Stromal cell of bone marrow (primary cell): ENCODE results near the gene TENT4A.

Source experiments
- DNase-seq: peaks from one replicate; pipeline ENCODE4 v3.0.0-alpha.2; 2012; ENCODE audit warnings: low read depth

The TENT4A gene

DNA sequence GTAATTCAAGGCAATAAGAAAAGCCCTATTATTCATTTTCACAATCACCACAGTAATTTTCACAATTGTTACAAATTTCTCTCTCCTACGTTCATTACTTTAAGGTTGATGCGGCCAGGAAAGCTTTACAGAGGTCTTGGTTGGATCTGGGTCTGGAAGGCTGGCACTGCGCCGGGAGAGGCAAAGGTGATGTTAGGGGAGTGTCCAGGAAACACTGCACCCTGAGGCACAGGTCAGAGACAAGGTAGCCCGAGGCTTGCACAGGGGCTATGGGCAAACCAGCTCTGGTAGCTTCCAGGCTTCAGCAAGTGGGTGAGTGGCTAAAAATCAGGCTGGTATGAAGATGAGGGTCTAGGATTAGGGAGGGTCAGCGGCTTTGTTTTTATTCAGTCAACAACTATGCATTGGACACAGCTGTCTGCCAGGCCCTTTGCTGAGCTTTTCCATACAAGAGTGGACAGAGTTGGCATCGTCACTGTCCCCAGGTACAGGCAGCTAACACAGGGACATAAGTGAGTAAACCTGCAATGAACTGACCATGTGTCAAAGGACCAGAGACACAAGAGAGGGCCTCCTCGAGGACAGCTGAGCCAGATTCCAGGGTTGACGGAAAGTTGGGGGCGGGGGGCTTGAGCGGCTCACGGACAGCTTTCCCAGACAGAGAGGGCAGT lies 12.4 kb upstream of the TENT4A start:
- no peak for DNase-seq

DNA sequence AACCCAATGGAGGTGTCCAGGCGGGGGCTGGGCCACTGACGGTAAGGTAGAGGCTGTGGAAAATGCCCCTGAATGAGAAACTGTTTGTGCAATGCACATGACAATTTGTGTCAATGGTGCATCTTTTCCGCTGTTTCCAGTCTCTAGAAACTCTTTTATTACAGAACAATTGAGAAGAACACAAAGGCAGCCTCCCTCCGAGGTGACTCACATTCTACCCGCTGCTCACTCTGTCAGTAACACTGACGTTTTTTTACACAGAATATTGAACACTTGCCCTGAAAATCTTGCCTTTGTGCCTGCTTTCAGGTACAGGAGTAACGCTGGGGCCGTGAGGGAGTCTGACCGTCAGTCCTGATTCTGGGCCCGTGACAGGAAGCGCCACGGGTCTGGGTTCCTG lies 11.7 kb upstream of the TENT4A start:
- DNase-seq: no peak

DNA sequence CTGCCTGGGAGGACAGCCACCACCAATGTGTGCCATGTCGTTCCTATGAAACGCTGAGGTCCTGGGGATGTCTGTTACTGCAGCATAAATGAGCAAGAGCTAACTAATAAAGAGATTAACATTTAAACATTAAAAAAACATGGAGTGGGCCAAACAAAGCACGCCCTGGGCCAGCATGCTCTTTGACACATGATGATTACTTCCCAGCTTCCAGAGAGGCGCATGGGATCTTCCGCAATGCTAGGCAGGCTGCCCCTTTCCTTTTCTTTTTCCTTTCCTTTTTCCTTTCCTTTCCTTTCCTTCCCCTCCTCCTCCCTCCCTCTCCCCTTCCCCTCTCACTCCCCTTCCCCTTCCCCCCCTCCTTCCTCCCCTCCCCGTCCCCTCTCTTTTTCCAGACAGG lies 10.6 kb upstream of the TENT4A start:
- DNase-seq: no peak

DNA sequence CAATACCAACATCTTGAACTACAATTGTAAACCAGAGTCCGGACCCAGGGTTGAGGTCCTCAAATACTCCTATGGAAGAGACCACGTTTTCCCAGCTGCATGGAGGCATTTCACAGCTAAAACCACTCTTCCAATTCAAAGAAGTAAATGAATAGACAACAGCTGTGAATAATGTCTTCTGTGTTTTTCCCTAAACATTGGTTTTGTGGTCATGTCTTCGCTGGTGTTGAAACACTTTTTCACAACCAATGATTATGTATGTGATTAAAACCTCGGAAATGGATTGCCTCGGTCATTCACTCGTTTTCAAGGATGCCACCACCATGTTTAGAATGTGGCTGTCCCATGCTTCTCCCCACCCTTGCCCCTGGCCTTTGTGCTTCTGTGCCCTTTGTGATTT lies 9.4 kb upstream of the TENT4A start:
- DNase-seq: no peak

DNA sequence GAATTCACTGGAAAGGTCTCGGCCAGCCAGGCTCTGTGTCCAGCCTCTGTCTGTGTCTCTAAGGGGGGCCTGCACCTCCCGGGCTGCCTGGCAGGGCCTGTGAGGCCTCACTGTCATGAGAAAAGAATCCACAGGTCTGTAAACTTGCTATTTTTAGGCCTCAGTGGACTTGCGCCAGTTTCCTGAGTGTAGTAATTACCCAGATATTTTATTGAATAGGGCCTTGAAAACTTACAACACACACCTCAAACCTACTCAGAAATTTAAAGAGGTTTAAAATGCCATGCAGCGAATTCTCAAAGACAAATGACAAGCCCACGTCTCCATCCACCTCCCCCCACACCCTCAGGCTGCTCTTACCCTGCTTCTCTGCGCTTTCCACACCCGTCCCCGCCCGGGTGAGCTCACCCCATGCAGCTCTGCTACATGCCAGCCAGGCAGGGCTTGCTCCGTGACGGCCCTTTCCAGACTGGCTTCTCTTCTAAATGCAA lies 8.8 kb upstream of the TENT4A start:
- DNase-seq: no peak

DNA sequence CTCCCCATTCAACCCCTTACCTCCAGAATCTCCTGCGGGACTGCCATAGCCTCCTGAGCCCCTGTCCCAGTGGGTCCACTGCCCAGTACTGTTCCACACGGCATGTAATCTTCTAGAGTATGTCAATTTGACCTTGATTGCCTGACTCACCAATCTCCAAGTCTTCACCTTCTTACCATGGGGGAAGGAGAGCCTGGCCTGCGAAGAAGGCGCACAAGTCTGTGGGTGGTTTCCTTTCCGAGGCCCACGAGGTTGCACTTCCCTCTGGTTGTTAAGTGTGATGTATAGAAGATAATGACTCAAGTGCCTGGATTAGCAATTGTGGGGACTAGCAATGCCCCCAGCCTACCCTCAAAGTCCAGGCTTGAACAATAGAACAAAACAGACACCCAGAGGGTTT lies 8.1 kb upstream of the TENT4A start:
- no peak for DNase-seq

DNA sequence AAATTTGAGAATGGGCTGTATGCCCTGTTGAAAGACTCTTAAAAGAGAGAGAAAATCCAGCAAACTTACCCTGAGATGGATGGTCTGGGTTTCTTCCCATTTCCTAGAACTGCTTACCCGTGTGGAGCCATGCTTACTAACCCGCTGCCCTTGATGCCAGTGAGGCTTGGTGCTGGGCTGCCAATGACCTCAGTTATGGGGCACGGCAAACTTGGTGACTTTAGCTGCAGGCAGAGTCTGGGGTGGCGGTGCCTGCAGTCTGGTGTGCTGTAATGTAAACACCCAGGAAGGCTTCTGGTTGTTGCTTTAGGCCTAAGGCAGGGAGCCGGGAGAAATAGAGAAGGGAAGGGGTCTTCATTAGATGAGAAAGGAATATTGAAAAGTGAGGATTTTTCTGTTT lies 7.3 kb upstream of the TENT4A start:
- no peak for DNase-seq

DNA sequence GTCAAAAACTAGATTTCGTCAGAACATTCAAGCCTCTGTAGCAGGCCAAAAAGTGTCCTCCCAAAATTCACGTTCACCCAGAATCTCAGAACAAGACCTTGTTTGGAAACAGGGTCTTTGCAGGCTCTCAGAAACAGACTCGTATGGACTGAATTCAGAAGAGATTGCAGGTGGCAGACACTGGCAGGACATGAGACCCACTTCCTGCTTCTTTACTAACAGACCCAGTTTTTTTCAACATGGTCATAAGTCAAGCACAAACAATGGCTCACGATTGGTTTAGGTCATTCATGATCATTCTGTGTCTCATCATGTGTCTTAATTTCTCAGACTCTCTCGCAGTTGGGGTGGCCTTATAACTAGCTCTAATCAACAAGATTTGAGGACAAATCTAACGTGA lies 5.4 kb upstream of the TENT4A start:
- no peak for DNase-seq

DNA sequence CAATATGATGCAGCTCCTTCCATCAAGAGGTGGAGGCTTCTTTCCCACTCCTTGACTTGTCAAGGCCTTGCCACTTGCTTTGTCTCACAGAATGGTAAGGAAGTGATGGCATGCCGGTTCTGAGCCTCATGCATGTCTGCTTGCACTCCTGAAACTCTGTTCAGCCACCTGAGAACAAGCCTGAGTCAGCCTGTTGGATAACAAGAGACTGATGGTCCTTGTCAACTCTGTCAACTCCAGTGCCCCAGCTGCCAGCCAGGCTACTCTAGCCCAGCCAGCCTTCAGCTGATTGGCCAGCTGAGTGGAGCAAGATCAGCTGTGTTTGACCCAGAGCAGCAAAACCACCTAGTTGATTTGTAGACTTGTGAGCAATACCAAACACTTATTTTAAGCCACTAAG lies 4.4 kb upstream of the TENT4A start:
- DNase-seq: no peak

DNA sequence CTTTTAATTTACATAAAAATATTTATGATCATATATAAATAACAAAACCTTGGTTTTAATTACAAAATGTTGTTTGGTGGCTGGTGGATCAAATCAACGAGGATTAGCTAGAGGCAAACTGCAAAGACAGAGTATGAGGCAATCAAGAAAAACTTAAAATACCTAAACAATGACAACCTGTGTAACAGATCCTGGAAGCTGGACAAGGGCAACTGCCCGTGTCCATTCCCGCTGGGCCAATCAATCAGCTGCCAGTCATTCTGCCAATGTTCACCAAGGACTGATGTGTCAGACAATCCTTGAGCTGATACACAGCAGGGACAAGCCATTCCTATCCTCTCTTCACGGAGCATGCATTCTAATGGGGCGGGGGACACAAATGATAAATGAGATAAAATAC lies 3.2 kb upstream of the TENT4A start:
- DNase-seq: no peak

DNA sequence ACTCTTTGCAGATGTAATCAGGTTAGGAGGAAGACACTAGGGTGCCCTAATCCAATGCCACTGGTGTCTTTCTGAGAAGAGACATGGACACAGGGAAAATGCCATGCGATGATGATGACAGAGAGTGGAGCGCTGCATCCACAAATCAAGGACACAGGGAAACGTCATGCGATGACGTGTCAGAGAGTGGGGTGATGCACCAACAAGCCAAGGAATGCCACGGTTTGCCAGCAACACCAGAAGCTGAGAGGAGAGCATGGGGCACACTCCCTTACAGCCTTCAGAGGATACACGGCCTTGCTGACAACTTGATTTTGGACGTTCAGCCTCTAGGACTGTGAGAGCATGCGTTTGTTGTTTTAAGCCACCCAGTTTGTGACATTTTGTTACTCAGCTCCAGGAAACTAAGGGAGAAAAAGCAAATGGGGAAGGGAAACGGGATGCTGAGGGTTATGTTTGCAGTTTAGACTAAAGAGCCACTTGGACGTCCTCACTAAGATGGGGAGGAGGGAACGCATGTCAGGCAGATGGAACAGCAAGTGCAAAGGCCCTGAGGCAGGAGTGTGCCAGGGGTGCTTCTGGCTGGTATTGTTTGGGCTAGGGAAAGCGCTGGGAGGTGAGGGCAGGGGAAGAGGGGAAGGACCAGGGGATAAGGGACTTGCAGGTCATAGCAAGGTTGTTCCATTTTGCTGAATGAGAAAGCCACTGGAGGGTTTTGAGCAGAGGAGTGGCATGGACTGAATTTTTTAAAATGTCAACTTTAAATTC lies 2.5 kb upstream of the TENT4A start:
- no peak for DNase-seq

DNA sequence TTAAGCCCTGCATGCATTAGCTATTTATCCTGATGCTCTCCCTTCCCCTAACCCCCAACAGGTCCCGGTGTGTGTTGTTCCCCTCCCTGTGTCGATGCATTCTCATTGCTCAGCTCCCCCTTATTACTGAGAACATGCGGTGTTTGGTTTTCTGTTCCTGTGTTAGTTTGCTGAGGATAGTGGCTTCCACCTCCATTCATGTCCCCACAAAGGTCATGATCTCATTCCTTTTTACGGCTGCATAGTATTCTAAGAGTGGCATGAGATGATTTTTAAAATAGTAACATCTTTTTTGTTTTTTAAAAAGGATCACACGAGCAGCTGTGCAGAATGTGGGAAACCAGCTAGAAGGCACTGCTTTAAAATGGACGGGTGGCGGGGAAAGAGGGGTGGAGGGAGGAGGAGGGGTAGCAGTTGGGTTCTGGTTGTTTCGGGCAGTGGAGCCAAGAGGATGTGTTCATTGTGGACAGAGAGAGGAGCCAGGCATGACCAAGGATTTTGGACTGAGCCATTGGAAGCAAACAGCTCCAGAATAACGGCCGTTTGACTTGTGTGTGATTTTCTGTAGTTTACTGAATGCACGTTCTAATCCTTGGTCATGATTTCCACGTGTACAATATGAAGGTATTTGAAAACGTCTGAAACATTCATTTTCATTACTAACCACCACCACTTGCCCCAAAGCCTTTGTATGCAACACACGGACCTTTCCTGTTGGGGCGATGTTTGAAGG lies 1.7 kb upstream of the TENT4A start:
- DNase-seq: no peak

DNA sequence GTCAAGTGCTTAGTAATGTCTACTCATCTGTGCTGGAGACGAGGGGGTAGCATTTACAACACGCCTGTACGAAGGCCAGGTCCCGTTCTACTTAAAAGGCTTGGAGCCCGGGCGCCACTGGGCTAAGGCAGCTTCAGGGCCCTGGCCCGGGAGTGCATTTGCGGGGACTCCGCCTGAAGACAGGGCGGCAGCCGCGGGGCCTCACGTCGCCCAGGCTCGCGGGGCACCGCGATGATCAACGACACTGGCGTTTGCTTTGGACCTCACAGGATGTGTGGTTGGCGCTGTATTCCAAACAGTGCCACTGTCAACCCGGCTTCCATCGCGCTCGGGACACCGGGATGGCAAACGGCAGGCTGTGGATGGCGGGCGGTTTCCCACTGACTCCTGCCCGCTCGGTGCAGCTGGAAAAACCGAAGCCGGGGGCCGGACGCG lies 1.1 kb upstream of the TENT4A start:
- DNase-seq: no peak

DNA sequence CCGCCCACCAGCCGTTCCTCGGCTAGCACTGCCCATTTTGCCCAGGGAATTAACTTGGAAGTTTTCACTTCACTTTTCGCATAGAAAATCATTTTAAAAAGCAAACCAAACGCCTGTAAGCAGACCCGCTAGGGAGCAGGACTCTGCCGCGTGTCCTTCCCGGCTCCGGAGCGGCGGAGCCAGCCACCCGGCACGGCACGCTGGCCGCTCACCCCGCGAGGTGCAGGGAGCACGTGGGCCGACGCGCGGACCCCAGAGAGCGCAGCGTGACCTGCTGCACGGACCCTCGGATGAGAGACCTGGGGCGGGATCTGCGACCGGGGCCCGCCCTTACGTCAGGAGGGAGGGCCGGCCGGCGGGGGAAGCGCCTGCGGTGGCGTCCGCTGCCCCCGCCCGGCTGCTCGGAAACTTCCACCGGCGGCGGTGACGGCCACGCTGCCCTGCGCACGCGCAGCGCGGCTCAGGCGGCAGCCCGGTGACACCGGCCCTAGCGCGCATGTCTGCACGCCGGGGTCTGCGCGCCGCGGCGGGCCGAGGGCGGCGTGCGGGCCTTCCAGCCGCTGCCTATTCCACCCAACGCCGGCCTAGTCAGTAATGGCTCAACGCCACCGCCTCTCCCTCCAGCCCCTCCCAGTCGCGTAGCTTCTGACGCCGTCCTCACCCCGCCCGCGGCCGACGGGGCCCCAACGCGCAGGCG lies 507 bp upstream of the TENT4A start:
- peak; percentile 90 for DNase-seq

DNA sequence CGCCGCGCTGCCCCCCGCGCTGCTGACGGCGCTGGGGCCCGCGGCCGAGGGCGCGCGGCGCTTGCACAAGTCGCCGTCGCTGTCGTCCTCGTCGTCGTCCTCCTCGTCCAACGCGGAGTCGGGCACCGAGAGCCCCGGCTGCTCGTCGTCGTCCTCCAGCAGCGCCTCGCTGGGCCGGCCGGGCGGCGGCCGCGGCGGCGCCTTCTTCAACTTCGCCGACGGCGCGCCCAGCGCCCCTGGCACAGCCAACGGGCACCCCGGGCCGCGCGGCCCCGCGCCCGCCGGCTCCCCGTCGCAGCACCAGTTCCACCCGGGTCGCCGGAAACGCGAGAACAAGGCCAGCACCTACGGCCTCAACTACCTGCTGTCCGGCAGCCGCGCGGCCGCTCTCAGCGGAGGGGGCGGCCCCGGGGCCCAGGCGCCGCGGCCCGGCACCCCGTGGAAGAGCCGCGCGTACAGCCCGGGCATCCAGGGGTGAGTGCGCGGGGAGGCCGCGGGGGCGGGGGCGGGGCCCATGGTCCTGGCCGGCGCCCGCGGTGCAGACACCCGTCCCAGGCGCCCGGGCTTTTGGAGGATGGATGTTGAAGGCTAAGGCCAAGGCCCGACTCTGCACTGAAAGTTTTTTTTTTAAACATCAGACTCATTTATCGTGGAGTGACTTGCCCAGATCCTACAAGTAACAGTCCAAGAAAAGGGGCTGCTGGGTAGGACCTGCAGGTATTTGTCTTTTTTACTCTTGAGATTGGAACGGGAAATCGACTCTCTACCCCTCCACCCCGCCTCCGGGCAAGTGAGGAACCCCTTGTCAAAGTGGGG lies 1.2 kb downstream of the TENT4A start:
- DNase-seq: no peak

DNA sequence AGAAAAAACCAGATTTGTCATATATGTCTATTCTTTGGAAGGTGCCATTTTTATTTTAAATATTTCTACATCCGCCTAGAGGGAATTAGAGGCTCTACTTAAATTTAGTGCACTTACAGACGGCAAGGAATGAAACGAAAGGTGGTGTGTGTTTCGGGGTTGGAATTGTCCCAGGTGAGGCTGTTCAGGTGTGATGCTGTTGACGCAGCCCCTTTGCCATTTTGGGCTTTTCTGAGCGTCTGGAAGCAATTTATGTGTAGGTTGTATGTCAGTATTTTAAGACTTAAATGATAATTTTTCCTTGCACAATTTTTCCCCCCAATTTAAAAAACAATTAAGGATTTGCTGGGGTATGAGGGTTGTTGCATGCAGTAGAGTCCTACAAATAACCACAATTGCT lies 2.0 kb downstream of the TENT4A start:
- DNase-seq: no peak

DNA sequence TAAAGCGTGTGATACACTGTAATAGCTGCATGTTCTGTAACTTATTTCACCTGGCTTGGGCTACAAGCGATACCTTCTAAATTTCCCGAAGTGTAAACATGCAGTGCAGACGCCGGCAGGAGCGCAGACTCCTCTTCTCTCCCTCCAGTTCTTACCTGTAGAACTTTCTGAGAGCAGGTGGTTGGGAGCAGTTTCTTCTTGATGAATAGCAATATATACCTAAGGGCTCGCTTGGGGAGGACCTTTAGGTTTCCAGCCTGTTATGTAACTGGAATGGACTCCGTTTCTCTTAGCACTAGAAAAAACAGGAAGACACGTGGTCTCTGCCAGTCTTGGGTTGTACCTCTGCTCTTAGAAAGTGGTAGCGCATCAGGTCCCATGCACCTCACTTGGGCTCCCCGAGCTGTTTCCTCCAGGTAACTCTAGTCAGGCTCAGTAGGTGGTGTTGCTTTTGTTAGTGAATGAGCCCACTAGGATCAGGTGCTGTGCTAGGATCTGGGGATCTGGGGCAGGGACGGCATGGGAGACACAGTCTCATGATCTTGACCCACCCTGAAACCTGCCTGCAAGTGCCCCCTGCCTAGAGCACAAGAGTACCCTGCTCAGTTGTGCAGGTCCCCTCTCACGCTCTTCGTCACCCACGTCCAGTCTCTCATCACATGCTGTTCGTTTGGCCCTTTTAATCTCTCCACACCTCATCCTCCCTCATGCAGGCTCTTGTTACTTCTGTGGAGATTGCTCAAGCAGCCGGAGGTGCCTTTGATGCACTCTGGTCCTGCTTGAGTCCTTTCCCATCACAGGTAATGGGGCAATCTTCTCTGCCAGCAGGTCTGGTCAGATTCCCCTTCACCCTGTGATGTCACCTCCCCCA lies 2.8 kb downstream of the TENT4A start:
- no peak for DNase-seq

DNA sequence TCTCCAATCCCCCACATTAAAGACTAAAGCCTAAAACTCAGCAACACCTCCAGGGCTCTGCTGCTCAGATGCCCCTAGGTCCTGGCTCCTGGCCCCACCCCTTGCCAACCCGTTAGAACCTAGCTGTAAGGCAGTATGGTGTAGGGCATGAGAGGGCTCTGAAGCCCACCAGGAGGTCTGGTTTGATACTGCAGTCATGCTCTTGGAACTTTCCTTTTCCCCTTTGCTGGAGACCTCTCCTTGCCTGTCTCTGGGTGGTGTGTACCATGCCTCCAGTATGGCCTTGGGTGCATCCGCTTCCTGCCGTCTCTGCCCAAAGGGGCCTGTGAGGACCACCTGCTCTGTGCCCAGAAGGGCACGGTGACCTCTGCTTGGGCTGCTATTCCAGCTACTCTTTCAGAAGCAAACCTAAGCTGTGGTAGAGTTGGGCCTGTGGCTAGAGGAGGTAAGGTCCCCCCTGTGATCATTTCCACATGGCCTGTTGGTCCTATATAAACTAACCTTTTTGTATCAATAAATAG lies 3.5 kb downstream of the TENT4A start:
- DNase-seq: no peak

DNA sequence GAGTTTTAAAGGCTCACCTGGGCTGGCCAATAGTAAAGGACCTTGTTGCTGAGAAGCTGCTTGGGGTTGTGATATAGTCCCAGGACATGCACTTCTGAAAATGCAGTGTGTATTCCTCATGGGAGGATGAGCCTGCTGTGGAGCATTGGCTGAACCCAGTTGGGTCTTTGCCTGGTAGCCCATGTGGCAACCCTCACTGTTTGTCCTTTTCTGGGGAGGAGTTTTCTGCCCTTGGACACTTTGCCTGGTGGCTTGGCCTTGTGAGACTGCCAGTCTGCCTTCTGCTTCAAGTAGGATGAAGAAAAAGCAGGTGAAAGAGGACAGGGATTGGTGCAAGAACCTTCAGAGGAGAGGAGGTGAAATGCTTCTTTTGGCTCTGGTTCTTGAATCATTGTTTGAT lies 4.0 kb downstream of the TENT4A start:
- no peak for DNase-seq

DNA sequence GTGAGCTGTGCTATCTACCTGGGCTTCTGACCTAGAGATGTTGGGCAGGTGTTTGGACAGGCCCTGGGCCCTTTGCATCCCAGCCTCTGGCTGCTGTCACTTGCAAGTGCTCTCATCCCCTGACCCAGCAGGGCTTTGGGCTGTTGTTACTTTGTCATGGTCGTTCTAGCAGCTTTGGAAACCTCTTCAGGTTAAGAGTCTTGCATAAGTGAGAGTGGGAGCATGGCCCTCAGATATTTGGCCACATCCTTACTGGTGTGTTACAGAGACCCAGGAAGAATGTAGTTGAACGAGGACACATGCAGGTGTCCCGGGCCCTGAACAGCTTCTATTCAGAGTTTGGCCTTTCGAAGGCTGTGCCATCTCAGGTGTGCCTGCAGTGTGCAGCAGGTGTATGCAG lies 4.5 kb downstream of the TENT4A start:
- DNase-seq: no peak
